GM13977 (cell line): Measurements from ENCODE around the gene NCOA1.
"Not testable (repeated sequence)": the region's sequence is repeated elsewhere in the genome, so short reads cannot be mapped to it uniquely, and the experiment has no call there.

Experiments used
- DNase-seq: peaks from one replicate; pipeline ENCODE4 v3.0.0; 2012; ENCODE audit warnings: low spot score
- in situ Hi-C: fragments of 300-500 bp; cut with MboI; formaldehyde crosslinking; loops from one replicate; pipeline ENCODE4 v1.12.0; 2022; ENCODE audit warnings: low sequenced_read_pairs, low pct_unique_long_range_greater_than_20kb, mixed read lengths, inconsistent platforms; ENCODE audit not compliant: unreplicated experiment
- TF ChIP-seq, protein P1 (sequence below): IDR thresholded peaks from 2 replicates; pipeline ENCODE4 v1.5.1; 2012; ENCODE audit warnings: mild to moderate bottlenecking, control low read depth; ENCODE audit not compliant: insufficient read depth; ENCODE audit errors: extremely low read depth, missing control alignments

NCOA1 gene

DNA sequence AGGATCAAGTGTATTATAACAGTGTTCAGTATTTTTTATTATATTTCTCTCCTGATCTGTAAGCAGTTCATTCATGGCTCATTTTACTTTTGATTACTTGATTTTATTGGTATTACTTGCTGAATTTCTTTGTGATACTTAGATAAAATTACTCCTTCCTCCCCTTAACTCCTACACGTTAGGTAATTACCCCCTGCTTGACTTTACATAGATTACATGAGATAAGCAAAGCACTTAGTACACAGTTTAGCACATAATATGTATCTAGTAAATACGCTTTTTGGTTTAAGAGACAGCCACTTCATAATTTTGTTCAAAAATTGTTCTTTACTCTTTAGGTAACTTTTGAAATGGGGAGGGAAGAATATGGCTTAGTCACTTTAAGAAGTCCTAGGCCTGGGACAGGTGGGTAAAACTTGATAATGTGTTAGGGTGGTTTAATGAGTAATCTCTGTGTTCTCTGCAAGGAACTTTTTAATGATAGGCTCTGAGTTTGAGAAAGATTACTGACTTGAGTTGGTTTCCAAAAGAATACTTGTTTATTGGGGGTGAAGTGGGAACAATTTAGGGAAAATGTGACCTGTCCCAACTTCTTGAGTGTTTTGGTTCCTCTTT lies 80.9 kb downstream of the NCOA1 start:
- TF ChIP-seq, protein P1, sequence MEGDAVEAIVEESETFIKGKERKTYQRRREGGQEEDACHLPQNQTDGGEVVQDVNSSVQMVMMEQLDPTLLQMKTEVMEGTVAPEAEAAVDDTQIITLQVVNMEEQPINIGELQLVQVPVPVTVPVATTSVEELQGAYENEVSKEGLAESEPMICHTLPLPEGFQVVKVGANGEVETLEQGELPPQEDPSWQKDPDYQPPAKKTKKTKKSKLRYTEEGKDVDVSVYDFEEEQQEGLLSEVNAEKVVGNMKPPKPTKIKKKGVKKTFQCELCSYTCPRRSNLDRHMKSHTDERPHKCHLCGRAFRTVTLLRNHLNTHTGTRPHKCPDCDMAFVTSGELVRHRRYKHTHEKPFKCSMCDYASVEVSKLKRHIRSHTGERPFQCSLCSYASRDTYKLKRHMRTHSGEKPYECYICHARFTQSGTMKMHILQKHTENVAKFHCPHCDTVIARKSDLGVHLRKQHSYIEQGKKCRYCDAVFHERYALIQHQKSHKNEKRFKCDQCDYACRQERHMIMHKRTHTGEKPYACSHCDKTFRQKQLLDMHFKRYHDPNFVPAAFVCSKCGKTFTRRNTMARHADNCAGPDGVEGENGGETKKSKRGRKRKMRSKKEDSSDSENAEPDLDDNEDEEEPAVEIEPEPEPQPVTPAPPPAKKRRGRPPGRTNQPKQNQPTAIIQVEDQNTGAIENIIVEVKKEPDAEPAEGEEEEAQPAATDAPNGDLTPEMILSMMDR: no peak
- in situ Hi-C loops: no loop called here
- no peak for DNase-seq

GRCh38 chr2:24576146-24576545 lies 85.1 kb downstream of the NCOA1 start:
- no peak for DNase-seq
- in situ Hi-C loops: no loop called here
- TF ChIP-seq, protein P1: no peak

- DNase-seq: peak; percentile 25
Observed at GRCh38 chr2:24576617-24577016, 85.6 kb downstream of the NCOA1 start.

GRCh38 chr2:24577481-24577880 lies 86.4 kb downstream of the NCOA1 start:
- in situ Hi-C loops: no loop called here
- peak; percentile 52 for DNase-seq
- TF ChIP-seq, protein P1: no peak

More at GRCh38 chr2:24576617-24577016, 85.6 kb downstream of the NCOA1 start:
- TF ChIP-seq, protein P1: no peak
- in situ Hi-C loops: no loop called here

- in situ Hi-C loops: no loop called here
- TF ChIP-seq, protein P1: no peak
- DNase-seq: no peak
Observed at GRCh38 chr2:24579053-24579803, 88.2 kb downstream of the NCOA1 start.

GRCh38 chr2:24580561-24580960 lies 89.5 kb downstream of the NCOA1 start:
- TF ChIP-seq, protein P1: no peak
- in situ Hi-C loops: no loop called here
- DNase-seq: no peak

DNA sequence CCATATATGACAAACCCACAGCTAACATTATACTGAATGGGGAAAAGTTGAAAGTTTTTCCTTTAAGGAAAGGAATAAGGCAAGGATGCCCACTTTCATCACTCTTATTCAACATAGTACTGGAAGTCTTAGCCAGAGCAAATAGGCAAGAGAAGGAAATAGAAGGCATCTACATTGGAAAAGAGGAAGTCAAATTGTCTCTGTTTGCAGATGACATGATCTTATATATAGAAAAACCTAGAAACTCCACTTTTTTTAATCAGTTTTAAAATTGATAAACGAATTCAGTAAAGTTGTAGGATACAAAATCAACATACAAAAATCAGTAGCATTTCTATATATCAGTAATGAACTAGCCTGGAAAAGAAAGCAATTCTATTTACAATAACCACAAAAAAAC lies 90.9 kb downstream of the NCOA1 start:
- DNase-seq, in situ Hi-C loops: not testable (repeated sequence)
